Umbilical cord (tissue), 2 donors: ENCODE measurements around the gene ASAH2B. TPM values are rescaled to one million over a fixed set of nuclear protein-coding genes. Genes with fewer than 3 reads are reported as not detected.

Experiments
- DNase-seq: peaks from one replicate; pipeline ENCODE4 v3.0.0-alpha.2; 2015; ENCODE audit warnings: low spot score
- total RNA-seq: library from RNA; depleted of rRNA; stranded (reverse); fragments of >200 nt; gene quantifications from one replicate; pipeline ENCODE4 v1.2.3, GENCODE V29; 2014; ENCODE audit warnings: low replicate concordance; ENCODE audit not compliant: insufficient read depth

Gene ASAH2B
- total RNA-seq, 1 donor from 2014 or later: 7.5 TPM

- no peak for DNase-seq
These were observed 58.6 kb downstream of the ASAH2B start for GRCh38 chr10:50798297-50798696.

- DNase-seq: no peak
These were observed 59.9 kb downstream of the ASAH2B start for GRCh38 chr10:50799595-50799994.

- no peak for DNase-seq
These were observed 66.4 kb downstream of the ASAH2B start for GRCh38 chr10:50805981-50806622.

- DNase-seq: no peak
These were observed 68.4 kb downstream of the ASAH2B start for GRCh38 chr10:50807851-50808776.

Other genes with a start within 250 kb of the ASAH2B start
- gene SGMS1, start 116.0 kb upstream of the ASAH2B start, total RNA-seq: 111 TPM
- 2.9 TPM for gene A1CF, start 145.7 kb downstream of the ASAH2B start, total RNA-seq